Astrocyte of the cerebellum (primary cell): ENCODE measurements around the gene MRPL20.
"Not testable (repeated sequence)": the region's sequence is repeated elsewhere in the genome, so short reads cannot be mapped to it uniquely, and the experiment has no call there.

Experiments
- DNase-seq: peaks from one replicate; pipeline ENCODE4 v3.0.0-alpha.2; 2011; ENCODE audit warnings: low read depth
- H3K4me3 ChIP-seq: 2 replicates; pipeline ENCODE4 v1.5.1; 2011; ENCODE audit warnings: mild to moderate bottlenecking, low read depth, low read length, moderate library complexity
- in situ Hi-C: cut with HindIII; loops from 2 replicates; pipeline ENCODE4 v1.10.0; 2017; ENCODE audit warnings: low sequenced_read_pairs
- TF ChIP-seq, protein P1 (sequence below): IDR thresholded peaks from 2 replicates; pipeline ENCODE4 v1.5.1; 2012; ENCODE audit warnings: low read length, low read depth, moderate library complexity, mild to moderate bottlenecking; ENCODE audit errors: missing control alignments

Gene MRPL20

DNA sequence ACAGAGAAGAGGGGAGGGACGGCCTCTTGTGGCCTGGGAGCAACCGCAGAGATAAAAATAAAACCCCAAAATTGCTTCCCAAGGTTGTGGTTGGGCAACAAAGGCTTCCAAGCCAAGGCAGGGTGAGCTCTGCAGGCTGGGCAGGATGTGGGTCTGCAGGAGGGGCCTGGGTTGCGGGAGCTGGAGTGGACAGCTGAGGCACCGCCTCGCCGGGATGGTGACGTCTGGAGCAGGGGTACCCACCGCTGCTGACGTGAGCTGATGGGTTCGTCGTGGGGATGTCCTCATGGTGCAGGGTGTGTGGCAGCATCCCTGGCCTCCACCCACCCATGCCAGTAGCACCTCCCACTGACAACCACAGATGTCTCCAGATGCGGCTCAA is 35.7 kb downstream of the MRPL20 start:
- DNase-seq = no peak
- in situ Hi-C loops = loop anchor here (5.0 kb wide), 1 partner anchor 121 kb away; no protein-coding TSS in a partner anchor
- TF ChIP-seq, protein P1, sequence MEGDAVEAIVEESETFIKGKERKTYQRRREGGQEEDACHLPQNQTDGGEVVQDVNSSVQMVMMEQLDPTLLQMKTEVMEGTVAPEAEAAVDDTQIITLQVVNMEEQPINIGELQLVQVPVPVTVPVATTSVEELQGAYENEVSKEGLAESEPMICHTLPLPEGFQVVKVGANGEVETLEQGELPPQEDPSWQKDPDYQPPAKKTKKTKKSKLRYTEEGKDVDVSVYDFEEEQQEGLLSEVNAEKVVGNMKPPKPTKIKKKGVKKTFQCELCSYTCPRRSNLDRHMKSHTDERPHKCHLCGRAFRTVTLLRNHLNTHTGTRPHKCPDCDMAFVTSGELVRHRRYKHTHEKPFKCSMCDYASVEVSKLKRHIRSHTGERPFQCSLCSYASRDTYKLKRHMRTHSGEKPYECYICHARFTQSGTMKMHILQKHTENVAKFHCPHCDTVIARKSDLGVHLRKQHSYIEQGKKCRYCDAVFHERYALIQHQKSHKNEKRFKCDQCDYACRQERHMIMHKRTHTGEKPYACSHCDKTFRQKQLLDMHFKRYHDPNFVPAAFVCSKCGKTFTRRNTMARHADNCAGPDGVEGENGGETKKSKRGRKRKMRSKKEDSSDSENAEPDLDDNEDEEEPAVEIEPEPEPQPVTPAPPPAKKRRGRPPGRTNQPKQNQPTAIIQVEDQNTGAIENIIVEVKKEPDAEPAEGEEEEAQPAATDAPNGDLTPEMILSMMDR = no peak
- no peak overlapping the region for H3K4me3 ChIP-seq

DNA sequence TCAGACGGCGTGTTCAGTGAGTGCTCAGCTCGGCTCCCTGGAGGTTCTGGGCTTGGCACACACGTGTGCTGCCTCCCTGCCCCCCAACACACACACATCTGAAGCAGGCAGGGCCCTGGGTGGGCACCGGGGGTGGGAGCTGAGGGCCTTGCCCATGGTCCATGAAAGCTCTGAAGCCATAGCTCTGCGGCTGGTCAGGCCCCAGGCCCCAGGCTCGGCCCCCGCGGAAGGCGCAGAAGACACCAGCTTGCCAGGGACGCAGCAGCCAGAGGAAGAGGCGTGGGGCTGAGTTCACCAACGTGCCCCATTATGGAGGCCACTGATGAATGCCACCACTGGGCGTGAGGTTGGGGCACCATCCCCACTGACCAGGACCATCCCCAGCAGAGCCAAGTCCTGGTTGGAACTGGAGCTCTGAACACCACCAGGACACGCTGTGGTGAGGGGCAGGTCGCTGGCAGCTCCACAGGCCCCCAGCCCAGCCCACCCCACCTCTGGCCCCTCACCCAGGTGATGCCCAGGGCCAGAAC is 36.3 kb downstream of the MRPL20 start:
- H3K4me3 ChIP-seq = no peak overlapping the region
- in situ Hi-C loops = loop anchor here (5.0 kb wide), 1 partner anchor 121 kb away; no protein-coding TSS in a partner anchor
- TF ChIP-seq, protein P1 = no peak
- no peak for DNase-seq

DNA sequence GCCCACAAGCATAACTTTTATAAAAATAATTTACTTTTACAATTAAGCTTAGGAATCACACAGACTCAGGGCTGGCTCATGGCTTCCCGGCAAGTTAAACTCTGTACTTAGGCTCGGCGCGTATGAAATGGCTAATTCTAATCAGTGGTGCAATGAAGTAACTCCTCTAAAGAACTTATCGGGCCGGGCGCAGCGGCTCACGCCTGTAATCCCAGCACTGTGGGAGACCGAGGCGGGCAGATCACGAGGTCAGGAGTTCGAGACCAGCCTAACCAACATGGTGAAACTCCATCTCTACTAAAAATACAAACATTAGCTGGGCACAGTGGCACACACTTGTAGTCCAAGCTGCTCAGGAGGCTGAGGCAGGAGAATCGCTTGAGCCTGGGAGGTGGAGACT is 37.0 kb downstream of the MRPL20 start:
- not testable (repeated sequence) for DNase-seq, H3K4me3 ChIP-seq
- in situ Hi-C loops = loop anchor here (5.0 kb wide), 1 partner anchor 122 kb away; no protein-coding TSS in a partner anchor

DNA sequence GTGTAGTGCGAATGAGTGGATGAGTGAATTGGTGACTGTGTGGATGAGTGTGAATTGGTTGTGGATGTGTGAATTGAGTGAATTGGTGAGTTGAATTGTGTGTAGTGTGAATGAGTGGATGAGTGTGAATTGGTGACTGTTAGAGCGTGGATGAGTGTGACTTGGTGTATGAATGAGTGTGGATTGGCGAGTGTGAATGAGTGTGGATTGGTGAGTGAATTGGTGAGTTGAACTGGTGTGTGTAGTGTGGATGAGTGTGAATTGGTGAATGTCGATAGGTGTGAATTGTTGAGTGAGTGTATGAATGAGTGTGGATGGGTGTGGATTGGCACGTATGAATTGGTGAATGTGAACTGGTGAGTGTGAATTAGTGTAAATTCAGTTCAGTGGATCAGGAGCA is 39.8 kb downstream of the MRPL20 start:
- no peak for DNase-seq
- no peak overlapping the region for H3K4me3 ChIP-seq
- TF ChIP-seq, protein P1 = no peak
- in situ Hi-C loops = no loop called here

DNA sequence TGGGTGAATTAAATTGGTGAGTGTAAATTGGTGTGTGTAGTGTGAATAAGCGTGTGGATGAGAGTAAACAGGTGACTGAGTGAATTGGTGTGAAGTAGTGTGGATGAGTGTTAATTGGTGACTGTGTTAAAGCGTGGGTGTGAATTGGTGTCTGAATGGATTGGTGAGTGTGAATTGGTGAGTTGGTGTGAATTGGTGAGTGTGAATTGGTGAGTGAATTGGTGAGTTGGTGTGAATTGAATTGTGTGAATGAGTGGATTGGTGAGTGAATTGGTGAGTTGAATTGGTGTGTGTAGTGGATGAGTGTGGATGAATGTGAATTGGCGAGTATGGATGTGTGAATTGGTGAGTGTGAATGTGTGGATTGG is 40.4 kb downstream of the MRPL20 start:
- DNase-seq = no peak
- H3K4me3 ChIP-seq = no peak overlapping the region
- TF ChIP-seq, protein P1 = no peak
- in situ Hi-C loops = no loop called here

DNA sequence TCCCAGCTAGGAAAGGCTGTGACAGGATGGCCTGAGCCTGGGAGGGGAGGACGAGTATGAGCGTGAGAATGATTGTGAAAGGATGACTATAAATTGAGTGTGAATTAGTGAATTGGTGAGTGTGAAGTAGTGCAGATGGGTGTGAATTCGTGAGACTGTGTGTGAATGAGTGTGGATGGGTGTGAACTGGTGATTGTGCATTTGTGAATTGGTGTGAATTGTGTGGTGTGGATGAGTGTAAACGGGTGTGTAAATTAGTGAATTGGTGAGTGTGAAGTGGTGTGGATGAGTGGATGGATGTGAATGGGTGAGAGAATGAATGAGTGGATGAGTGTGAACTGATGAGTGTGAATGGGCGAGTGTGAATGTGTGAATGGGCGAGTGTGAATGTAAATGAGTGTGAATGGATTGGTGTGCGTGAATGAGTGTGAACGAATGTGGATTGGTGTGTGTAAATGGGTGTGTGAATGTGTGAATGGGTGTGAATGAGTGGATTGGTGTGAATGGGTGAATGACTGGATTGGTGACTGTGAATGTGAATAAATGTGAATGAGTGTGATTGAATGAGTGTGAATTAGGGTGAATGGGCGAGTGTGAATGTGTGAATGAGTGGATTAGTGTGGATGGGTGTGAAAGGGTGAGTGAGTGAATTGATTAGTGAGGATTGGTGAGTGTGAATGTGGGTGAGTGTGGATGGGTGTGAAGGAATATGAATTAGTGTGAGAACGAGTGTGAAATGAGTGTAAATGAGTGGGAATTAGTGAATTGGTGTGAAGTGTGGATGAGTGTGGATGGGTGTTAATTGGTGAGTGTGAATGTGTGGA is 41.0 kb downstream of the MRPL20 start:
- TF ChIP-seq, protein P1 = no peak
- in situ Hi-C loops = no loop called here
- H3K4me3 ChIP-seq = no peak overlapping the region
- no peak for DNase-seq

DNA sequence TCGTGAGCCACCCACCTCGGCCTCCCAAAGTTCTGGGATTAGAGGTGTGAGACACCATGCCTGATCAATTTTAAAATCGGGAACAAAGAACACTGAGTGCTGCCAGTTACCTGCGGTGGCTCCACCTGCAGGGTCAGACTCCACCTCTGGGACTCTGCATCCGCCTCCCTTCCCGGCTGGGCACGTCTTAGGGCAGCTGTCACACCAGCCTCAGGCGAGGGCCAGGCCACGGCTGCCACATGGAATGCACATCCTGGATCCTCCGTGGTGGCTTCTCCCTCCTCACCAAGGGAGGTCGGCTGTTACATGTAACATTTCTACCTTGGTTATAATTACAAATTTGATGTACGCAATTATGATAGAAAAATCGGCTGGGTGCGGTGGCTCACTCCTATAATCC is 42.8 kb downstream of the MRPL20 start:
- in situ Hi-C loops = no loop called here
- no peak overlapping the region for H3K4me3 ChIP-seq
- DNase-seq = no peak
- TF ChIP-seq, protein P1 = no peak
